Parathyroid adenoma (tissue), 2 donors: ENCODE results near the gene SHC4.

ENCODE experiments used
- H2AFZ ChIP-seq: fragments of 300-600 bp; sonication (generic); one replicate; pipeline ENCODE4 v1.7.0; 2017; ENCODE audit warnings: antibody characterized with exemption, mild to moderate bottlenecking
- H3K27ac ChIP-seq: fragments of 300-600 bp; sonication (generic); one replicate; pipeline ENCODE4 v1.7.0; 2017
- H3K27me3 ChIP-seq: fragments of 300-600 bp; sonication (generic); one replicate; pipeline ENCODE4 v1.7.0; 2017; ENCODE audit warnings: low read length; ENCODE audit not compliant: control insufficient read depth, insufficient read depth
- H3K36me3 ChIP-seq: fragments of 300-600 bp; sonication (generic); one replicate; pipeline ENCODE4 v1.7.0; 2017; ENCODE audit warnings: low read length; ENCODE audit not compliant: control insufficient read depth, insufficient read depth
- H3K4me1 ChIP-seq: fragments of 300-600 bp; sonication (generic); one replicate; pipeline ENCODE4 v1.7.0; 2017; ENCODE audit warnings: control low read depth
- H3K4me2 ChIP-seq: fragments of 300-600 bp; sonication (generic); one replicate; pipeline ENCODE4 v1.7.0; 2017; ENCODE audit warnings: low read length
- H3K4me3 ChIP-seq: fragments of 300-600 bp; sonication (generic); one replicate; pipeline ENCODE4 v1.7.0; 2017; ENCODE audit warnings: low read depth, low read length
- H3K79me2 ChIP-seq: fragments of 300-600 bp; sonication (generic); one replicate; pipeline ENCODE4 v1.7.0; 2017; ENCODE audit warnings: control low read depth
- H3K9ac ChIP-seq: fragments of 300-600 bp; sonication (generic); one replicate; pipeline ENCODE4 v1.7.0; 2017; ENCODE audit warnings: mild to moderate bottlenecking
- H3K9me3 ChIP-seq: fragments of 300-600 bp; sonication (generic); one replicate; pipeline ENCODE4 v1.7.0; 2017; ENCODE audit warnings: low read length; ENCODE audit not compliant: control insufficient read depth
- TF ChIP-seq, protein P1 (sequence below): fragments of 300-600 bp; sonication (generic); IDR thresholded peaks from one replicate; pipeline ENCODE4 v1.7.0; 2017; ENCODE audit warnings: antibody characterized with exemption, mild to moderate bottlenecking
- donor health status: primary hyperparathyroidism.

SHC4 gene

DNA sequence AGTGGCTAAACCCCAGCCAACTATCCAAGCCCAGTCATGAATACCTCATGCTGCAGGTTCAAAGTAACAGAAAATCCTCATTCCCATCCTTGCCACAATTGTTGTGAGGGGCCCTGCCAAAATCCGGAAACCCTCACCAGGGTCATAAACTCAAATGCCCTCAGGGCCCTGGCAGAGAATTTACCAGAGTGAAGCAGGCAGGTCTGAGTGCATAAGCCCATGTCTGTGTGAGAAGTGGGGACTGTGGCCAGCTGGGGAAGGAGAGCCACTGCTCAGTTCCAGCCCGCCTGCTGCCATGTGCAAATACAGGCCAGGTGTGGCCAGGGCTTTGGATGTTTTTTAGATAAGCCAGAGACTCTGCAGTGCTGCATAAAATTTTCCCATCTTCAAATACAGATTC lies 159.8 kb downstream of the SHC4 start:
- Histone ChIP-seq H3K27ac (no peak overlapping the region), H3K36me3 (no peaks in the 10 kb centered on the region), H3K4me1 (no peaks in the 10 kb centered on the region), H3K9ac (no peak overlapping the region), H3K4me2 (no peak overlapping the region), H3K79me2 (no peaks in the 10 kb centered on the region), H3K27me3 (no peaks in the 10 kb centered on the region), H3K4me3 (no peak overlapping the region), H2AFZ (no peak overlapping the region), H3K9me3 (no peaks in the 10 kb centered on the region)
- TF ChIP-seq, protein P1, sequence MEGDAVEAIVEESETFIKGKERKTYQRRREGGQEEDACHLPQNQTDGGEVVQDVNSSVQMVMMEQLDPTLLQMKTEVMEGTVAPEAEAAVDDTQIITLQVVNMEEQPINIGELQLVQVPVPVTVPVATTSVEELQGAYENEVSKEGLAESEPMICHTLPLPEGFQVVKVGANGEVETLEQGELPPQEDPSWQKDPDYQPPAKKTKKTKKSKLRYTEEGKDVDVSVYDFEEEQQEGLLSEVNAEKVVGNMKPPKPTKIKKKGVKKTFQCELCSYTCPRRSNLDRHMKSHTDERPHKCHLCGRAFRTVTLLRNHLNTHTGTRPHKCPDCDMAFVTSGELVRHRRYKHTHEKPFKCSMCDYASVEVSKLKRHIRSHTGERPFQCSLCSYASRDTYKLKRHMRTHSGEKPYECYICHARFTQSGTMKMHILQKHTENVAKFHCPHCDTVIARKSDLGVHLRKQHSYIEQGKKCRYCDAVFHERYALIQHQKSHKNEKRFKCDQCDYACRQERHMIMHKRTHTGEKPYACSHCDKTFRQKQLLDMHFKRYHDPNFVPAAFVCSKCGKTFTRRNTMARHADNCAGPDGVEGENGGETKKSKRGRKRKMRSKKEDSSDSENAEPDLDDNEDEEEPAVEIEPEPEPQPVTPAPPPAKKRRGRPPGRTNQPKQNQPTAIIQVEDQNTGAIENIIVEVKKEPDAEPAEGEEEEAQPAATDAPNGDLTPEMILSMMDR, result no peak

GRCh38 chr15:48802867-48803266 lies 160.9 kb downstream of the SHC4 start:
- H3K36me3 ChIP-seq, result no peaks in the 10 kb centered on the region
- TF ChIP-seq, protein P1, result no peak
- no peak overlapping the region for H3K9ac ChIP-seq
- no peaks in the 10 kb centered on the region for H3K27me3 ChIP-seq
- H3K9me3 ChIP-seq, result no peaks in the 10 kb centered on the region
- H2AFZ ChIP-seq, result no peak overlapping the region
- H3K4me2 ChIP-seq, result no peak overlapping the region
- H3K4me3 ChIP-seq, result no peak overlapping the region
- no peaks in the 10 kb centered on the region for H3K79me2 ChIP-seq
- no peaks in the 10 kb centered on the region for H3K4me1 ChIP-seq
- H3K27ac ChIP-seq, result no peak overlapping the region

DNA sequence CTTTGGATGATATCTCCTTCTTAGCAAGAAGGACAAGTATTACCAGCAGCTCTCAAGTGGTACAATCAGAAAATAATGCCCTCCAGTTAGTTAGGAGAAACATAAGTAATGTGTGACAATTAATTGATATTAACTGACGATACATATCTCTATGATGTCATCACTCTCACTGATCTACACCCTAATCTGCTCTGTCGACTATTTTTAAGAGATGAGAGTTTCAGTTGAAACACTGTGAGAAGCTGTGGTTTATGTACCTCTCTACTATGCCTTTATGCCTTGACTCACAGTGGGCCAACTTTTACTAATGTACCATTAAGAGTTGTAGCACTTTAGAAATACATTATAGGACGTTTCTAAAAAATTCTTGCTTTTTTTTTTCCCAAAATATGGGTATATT lies 161.5 kb downstream of the SHC4 start:
- no peaks in the 10 kb centered on the region for H3K9me3 ChIP-seq
- H3K36me3 ChIP-seq, result no peaks in the 10 kb centered on the region
- H3K79me2 ChIP-seq, result no peaks in the 10 kb centered on the region
- H3K9ac ChIP-seq, result no peak overlapping the region
- TF ChIP-seq, protein P1, result no peak
- no peak overlapping the region for H3K4me2 ChIP-seq
- no peaks in the 10 kb centered on the region for H3K4me1 ChIP-seq
- H2AFZ ChIP-seq, result no peak overlapping the region
- no peak overlapping the region for H3K27ac ChIP-seq
- H3K27me3 ChIP-seq, result no peaks in the 10 kb centered on the region
- H3K4me3 ChIP-seq, result no peak overlapping the region

DNA sequence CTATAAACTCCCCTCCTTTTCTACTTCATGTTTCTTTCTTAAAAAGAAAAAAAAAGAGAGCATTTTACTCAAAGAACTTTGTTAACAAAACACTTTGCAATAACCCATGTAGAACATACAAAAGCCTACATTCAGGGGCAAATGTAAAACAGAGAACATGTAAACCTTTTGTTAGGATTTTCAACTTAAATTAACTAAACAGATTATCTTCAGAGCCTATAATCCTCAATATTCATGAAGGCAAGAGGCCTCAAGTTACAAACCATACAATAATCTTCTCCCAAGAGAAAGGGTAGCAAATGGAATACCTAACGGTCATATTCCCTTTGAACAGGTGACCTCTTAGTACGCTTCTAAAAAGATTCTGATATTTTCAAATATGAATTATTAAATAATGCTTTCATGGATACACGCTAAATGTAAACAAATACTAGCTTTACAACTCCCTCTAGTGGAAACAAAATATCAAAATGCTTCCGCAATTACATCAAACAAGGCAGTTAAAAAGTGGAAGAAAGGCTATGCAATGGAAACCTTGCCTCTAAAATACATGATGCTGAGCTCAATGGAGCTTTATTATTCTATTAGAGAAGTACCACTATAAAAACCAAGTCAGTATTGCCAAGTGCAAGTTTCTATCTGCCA lies 162.8 kb downstream of the SHC4 start:
- no peaks in the 10 kb centered on the region for H3K27me3 ChIP-seq
- no peak overlapping the region for H3K9ac ChIP-seq
- H3K79me2 ChIP-seq, result no peaks in the 10 kb centered on the region
- no peaks in the 10 kb centered on the region for H3K36me3 ChIP-seq
- H3K9me3 ChIP-seq, result no peaks in the 10 kb centered on the region
- no peak overlapping the region for H3K27ac ChIP-seq
- H2AFZ ChIP-seq, result no peak overlapping the region
- H3K4me3 ChIP-seq, result no peak overlapping the region
- no peaks in the 10 kb centered on the region for H3K4me1 ChIP-seq
- TF ChIP-seq, protein P1, result no peak
- no peak overlapping the region for H3K4me2 ChIP-seq

- no peak overlapping the region for H3K4me2 ChIP-seq
- no peak overlapping the region for H2AFZ ChIP-seq
- no peaks in the 10 kb centered on the region for H3K4me1 ChIP-seq
- H3K9ac ChIP-seq, result no peak overlapping the region
- no peaks in the 10 kb centered on the region for H3K9me3 ChIP-seq
- H3K27me3 ChIP-seq, result no peaks in the 10 kb centered on the region
- TF ChIP-seq, protein P1, result no peak
- no peak overlapping the region for H3K27ac ChIP-seq
- H3K36me3 ChIP-seq, result no peaks in the 10 kb centered on the region
- H3K79me2 ChIP-seq, result no peaks in the 10 kb centered on the region
- no peak overlapping the region for H3K4me3 ChIP-seq
Measured at GRCh38 chr15:48800245-48800644, 163.5 kb downstream of the SHC4 start.
